Endothelial cell of hepatic sinusoid (primary cell): ENCODE measurements around the gene DDX49.

Experiments used
- in situ Hi-C: cut with HindIII; loops from 2 replicates; pipeline ENCODE4 v1.10.0; 2017; ENCODE audit warnings: low sequenced_read_pairs

The DDX49 gene

DNA sequence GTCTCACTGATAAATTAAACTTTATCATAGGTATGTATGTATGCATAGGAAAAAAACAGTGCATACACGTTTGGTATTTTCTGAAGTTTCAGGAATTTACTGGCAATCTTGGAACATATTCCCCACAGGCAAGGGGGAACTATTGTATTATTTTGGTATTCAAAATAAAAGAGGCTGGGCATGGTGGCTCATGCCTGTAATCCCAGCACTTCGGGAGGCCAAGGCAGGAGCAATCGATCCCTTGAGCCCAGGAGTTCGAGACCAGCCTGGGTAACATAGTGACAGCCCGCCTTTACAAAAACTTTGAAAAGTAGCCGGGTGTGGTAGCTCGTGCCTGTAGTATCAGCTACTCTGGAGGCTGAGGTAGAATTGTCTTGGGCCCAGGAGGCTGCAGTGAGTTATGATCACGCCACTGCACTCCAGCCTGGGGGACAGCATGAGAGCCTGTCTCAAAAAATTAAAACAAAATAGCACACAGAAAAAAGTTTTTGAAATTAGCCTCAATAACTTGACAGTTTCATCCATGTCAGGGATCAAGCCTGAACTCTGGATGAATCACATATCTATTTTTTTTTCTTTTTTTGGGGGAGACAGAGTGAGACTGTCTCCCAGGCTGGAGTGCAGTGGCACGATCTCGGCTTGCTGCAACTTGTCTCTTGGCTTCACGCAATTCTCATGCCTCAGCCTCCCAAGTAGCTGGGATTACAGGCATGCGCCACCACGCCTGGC lies 50.6 kb downstream of the DDX49 start:
- in situ Hi-C loops = no loop called here

DNA sequence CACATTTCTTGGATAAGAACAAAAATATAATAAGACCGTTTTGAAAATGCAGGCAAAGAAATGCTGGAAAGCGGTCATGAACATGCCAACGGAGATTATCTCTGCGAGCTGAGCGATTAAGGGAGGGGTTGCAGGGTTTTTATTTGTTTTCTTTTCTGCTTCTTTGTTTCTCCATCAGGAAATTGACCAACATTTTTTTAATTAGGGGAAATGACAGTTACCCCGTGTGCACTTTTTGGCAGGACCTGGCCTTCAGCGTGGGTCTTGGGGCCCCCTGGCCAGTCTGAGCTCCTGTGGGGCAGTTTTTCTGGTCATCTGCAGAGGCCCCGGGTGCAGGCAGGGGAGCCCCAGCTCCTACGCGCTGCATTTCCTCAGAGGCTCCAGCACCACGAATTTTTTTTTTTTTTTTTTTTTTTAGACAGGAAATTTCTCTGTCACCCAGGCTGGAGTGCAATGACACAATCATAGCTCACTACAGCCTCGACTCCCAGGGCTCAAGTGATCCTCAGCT lies 52.8 kb downstream of the DDX49 start:
- in situ Hi-C loops = no loop called here

- in situ Hi-C loops = no loop called here
Observed at GRCh38 chr19:18972851-18973250, 53.3 kb downstream of the DDX49 start.

GRCh38 chr19:18975011-18975410 lies 55.5 kb downstream of the DDX49 start:
- in situ Hi-C loops = no loop called here

- in situ Hi-C loops = no loop called here
Observed at GRCh38 chr19:18975869-18976268, 56.4 kb downstream of the DDX49 start.
